Breast epithelium (tissue), 4 donors: Measurements from ENCODE around the gene WDR19. TPM values are rescaled to one million over a fixed set of nuclear protein-coding genes. Genes with fewer than 3 reads are reported as not detected.

Experiments used
- DNase-seq, 2 donors: peaks; one replicate each; pipeline ENCODE4 v3.0.0-alpha.2; 2019; ENCODE audit warnings: low spot score in 2 of 2
- H3K27ac ChIP-seq, 2 donors: fragments of 200-600 bp; sonication (generic) in 1 of 2; one replicate each; pipeline ENCODE4 v1.5.1; 2016 to 2019; ENCODE audit warnings: mild to moderate bottlenecking in 1 of 2
- H3K27me3 ChIP-seq, 2 donors: fragments of 200-600 bp; sonication (generic) in 1 of 2; one replicate each; pipeline versions ENCODE4 v1.5.1 to v1.6.0; 2017 to 2019; ENCODE audit warnings: control low read depth in 1 of 2, mild to moderate bottlenecking in 1 of 2
- H3K36me3 ChIP-seq: fragments of 200-600 bp; one replicate; pipeline ENCODE4 v1.5.1; 2019
- H3K4me1 ChIP-seq, 2 donors: fragments of 200-600 bp; sonication (generic); one replicate each; pipeline ENCODE4 v1.5.1; 2016 to 2019; ENCODE audit warnings: control low read depth in 1 of 2
- H3K4me3 ChIP-seq, 3 donors: fragments of 200-600 bp; sonication (generic); 1 replicate in 2 of 3; 2 replicates in 1 of 3; pipeline ENCODE4 v1.5.1; 2016 to 2019; ENCODE audit warnings: mild to moderate bottlenecking in 3 of 3, moderate library complexity in 2 of 3
- H3K9me3 ChIP-seq, 2 donors: fragments of 200-600 bp; sonication (generic) in 1 of 2; one replicate each; pipeline ENCODE4 v1.5.1; 2016 to 2019; ENCODE audit warnings: control low read depth in 1 of 2
- CTCF ChIP-seq, 3 donors: fragments of 450-650 bp; IDR thresholded peaks; one replicate each; pipeline ENCODE4 v1.5.1; 2016 to 2017; ENCODE audit warnings: antibody characterized with exemption in 3 of 3, mild to moderate bottlenecking in 3 of 3, moderate library complexity in 3 of 3
- POLR2A ChIP-seq: fragments of 450-650 bp; IDR thresholded peaks from one replicate; pipeline ENCODE4 v1.6.1; 2016; ENCODE audit warnings: antibody characterized with exemption, mild to moderate bottlenecking, moderate library complexity
- POLR2AphosphoS5 ChIP-seq, 3 donors: sonication (generic); formaldehyde crosslinking; IDR thresholded peaks; one replicate each; pipeline ENCODE4 v1.6.1; 2017; ENCODE audit warnings: antibody characterized with exemption in 3 of 3
- intact Hi-C: fragments of 100-400 bp; cut with DNase I; formaldehyde crosslinking; loops from one replicate; pipeline ENCODE4 v1.15.1; 2023; ENCODE audit warnings: low total_unique reads
- total RNA-seq, 3 donors: library from RNA; depleted of rRNA; stranded (reverse); fragments of >200 nt; gene quantifications; one replicate each; pipeline ENCODE4 v1.1.0, GENCODE V29; 2016

WDR19 gene
- total RNA-seq, 3 donors from 2014 or later: 65.6 to 75.8 (median 66.5) TPM

GRCh38 chr4:39154009-39154408 lies 28.3 kb upstream of the WDR19 start:
- TF ChIP-seq POLR2A: no peak
- TF ChIP-seq CTCF (IDR thresholded peaks at IDR 0.05): no peak
- TF ChIP-seq POLR2AphosphoS5 (IDR thresholded peaks at IDR 0.05): no peak
- intact Hi-C loops: no loop called here

GRCh38 chr4:39157520-39157919 lies 24.8 kb upstream of the WDR19 start:
- no peaks in the 10 kb centered on the region for H3K4me1 ChIP-seq
- no peaks in the 10 kb centered on the region for H3K9me3 ChIP-seq
- no peak for DNase-seq
- TF ChIP-seq POLR2AphosphoS5 (IDR thresholded peaks at IDR 0.05): no peak
- TF ChIP-seq CTCF (IDR thresholded peaks at IDR 0.05): no peak
- TF ChIP-seq POLR2A: no peak
- intact Hi-C loops: no loop called here
- H3K36me3 ChIP-seq: no peaks in the 10 kb centered on the region
- H3K27ac ChIP-seq: no peak overlapping the region
- no peaks in the 10 kb centered on the region for H3K27me3 ChIP-seq
- H3K4me3 ChIP-seq: no peak overlapping the region

More at GRCh38 chr4:39154009-39154408, 28.3 kb upstream of the WDR19 start:
- no peaks in the 10 kb centered on the region for H3K9me3 ChIP-seq
- no peak overlapping the region for H3K4me3 ChIP-seq
- DNase-seq: no peak
- no peaks in the 10 kb centered on the region for H3K27me3 ChIP-seq
- H3K4me1 ChIP-seq: no peaks in the 10 kb centered on the region
- H3K27ac ChIP-seq: no peak overlapping the region
- no peaks in the 10 kb centered on the region for H3K36me3 ChIP-seq

- Histone ChIP-seq H3K36me3 (no peaks in the 10 kb centered on the region), H3K4me3 (no peak overlapping the region), H3K4me1 (no peaks in the 10 kb centered on the region), H3K27me3 (no peaks in the 10 kb centered on the region), H3K27ac (no peak overlapping the region), H3K9me3 (no peaks in the 10 kb centered on the region)
- TF ChIP-seq CTCF (IDR thresholded peaks at IDR 0.05): no peak
- TF ChIP-seq POLR2A: no peak
- TF ChIP-seq POLR2AphosphoS5 (IDR thresholded peaks at IDR 0.05): no peak
- intact Hi-C loops: no loop called here
- no peak for DNase-seq
Measured at GRCh38 chr4:39166177-39166576, 16.2 kb upstream of the WDR19 start.

GRCh38 chr4:39166669-39167068 lies 15.7 kb upstream of the WDR19 start:
- Histone ChIP-seq H3K4me3 (no peak overlapping the region), H3K4me1 (no peaks in the 10 kb centered on the region), H3K27ac (no peak overlapping the region), H3K9me3 (no peaks in the 10 kb centered on the region), H3K36me3 (no peaks in the 10 kb centered on the region), H3K27me3 (no peaks in the 10 kb centered on the region)
- no peak for DNase-seq
- TF ChIP-seq POLR2AphosphoS5 (IDR thresholded peaks at IDR 0.05) (no peak), POLR2A (no peak), CTCF (IDR thresholded peaks at IDR 0.05) (no peak)
- intact Hi-C loops: no loop called here

- no peak for TF ChIP-seq CTCF (IDR thresholded peaks at IDR 0.05)
- no peak for TF ChIP-seq POLR2A
- TF ChIP-seq POLR2AphosphoS5 (IDR thresholded peaks at IDR 0.05): no peak
- no peaks in the 10 kb centered on the region for H3K36me3 ChIP-seq
- no peaks in the 10 kb centered on the region for H3K27me3 ChIP-seq
- no peaks in the 10 kb centered on the region for H3K9me3 ChIP-seq
- H3K4me1 ChIP-seq: no peaks in the 10 kb centered on the region
- no peak overlapping the region for H3K4me3 ChIP-seq
- no peak for DNase-seq
- H3K27ac ChIP-seq: no peak overlapping the region
- intact Hi-C loops: no loop called here
Measured at GRCh38 chr4:39169426-39169825, 12.9 kb upstream of the WDR19 start.
